Activated CD4-positive, alpha-beta T cell treated with anti-CD3 and anti-CD28 coated beads, Interleukin-2, amount 50 U/mL, for 1 hour (primary cell): ENCODE data around the gene SLC39A11.
"Not testable (repeated sequence)": the region's sequence is repeated elsewhere in the genome, so short reads cannot be mapped to it uniquely, and the experiment has no call there.

Experiments
- DNase-seq: peaks from one replicate; pipeline ENCODE4 v3.0.0-alpha.2; 2020

SLC39A11 gene

DNA sequence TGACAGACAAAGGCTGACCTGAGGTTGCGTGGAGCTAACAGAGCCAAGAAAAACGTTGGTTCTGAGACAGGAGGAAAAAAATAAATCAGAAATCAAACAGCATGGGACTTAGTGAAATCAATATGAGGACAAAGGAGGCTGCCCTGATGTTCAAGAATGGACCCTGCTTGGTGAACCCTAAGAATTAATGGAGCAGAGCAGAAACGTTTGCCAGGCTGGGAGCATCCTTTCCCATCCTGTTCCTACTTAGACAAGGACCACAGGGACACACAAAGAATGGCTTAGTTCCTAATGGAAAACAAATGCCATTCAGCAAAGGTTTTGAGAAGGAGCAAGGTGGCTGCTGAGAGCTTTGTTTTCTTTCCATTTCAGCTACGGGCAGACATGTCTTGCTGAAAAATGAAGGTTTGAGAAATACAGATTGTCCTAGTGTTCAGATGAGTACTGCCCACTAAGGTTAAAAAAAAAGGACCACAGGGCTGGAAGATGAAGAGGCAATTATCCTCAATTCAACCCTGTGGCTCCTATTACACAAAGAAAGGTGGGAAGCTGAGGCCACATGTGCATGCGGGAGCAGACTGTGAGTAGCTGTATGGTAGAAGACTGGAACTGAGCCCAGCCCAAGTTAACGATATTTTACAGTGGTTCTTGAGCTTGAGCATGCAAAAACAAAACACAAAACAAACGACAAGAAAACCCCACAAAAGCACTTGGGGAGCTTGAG is 230.1 kb downstream of the SLC39A11 start:
- no peak for DNase-seq

DNA sequence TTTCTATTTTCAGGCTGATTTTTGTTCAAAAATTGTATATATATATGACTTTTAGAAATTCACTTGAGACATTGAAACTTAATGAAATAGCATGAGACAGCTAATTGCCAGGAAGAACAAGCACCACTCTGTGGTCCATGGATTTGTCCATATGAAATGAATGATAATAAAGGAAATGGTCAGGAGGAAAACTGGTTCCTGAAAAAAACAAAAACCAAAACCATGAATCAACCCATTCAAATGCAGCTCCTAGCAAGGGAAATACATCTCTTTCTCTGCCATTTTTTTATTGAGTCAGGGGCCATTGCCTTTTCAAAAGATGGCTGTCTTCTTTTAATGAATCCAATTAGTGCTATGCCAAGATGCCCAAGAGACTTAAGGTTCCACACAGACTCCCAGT is 230.7 kb downstream of the SLC39A11 start:
- no peak for DNase-seq

DNA sequence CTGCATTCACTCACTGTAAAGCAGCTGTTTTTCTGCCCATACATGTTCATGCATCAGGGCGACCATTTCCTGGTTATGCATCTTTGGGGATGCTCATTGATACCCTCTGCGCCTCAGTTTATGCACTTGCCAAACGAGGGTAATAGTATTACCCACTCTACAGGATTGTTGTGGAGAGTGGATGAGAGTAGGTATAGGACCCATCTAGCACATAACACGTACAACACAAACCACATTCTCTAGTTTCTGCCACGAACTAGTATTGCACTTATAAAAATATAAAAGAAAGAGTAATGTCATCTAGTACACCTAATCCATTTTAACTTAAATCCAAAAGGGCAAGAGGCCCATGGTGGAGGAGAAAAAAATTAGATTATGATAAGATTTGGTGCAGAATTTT is 231.7 kb downstream of the SLC39A11 start:
- no peak for DNase-seq

DNA sequence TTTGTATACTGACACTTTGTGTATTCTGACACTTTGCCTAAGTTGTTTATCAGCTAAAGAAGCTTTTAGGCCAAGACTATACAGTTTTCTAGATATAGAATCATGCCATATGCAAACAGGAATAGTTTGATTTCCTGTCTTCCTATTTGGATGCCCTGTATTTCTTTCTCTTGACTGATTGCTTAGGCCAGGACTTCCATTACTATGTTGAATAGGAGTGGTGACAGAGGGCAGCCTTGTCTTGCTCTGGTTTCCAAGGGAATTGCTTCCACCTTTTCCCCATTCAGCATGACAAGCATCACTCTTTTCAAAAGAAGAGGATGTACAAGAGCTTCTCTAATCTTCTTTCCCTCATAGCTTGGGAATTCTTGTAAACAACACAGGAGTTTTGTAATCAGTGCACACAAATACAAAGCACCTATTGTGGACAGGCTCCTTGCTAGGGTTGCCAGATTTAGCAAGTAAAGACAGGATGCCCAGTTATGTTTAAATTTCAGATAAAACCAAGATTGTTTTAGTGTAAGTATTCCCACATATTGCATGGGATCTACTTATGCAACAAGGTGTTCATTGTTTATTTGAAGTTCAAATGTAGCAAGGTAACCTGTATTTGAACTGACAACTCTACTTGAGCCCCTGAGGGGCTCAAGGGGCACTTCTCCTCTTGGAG is 233.5 kb downstream of the SLC39A11 start:
- no peak for DNase-seq

DNA sequence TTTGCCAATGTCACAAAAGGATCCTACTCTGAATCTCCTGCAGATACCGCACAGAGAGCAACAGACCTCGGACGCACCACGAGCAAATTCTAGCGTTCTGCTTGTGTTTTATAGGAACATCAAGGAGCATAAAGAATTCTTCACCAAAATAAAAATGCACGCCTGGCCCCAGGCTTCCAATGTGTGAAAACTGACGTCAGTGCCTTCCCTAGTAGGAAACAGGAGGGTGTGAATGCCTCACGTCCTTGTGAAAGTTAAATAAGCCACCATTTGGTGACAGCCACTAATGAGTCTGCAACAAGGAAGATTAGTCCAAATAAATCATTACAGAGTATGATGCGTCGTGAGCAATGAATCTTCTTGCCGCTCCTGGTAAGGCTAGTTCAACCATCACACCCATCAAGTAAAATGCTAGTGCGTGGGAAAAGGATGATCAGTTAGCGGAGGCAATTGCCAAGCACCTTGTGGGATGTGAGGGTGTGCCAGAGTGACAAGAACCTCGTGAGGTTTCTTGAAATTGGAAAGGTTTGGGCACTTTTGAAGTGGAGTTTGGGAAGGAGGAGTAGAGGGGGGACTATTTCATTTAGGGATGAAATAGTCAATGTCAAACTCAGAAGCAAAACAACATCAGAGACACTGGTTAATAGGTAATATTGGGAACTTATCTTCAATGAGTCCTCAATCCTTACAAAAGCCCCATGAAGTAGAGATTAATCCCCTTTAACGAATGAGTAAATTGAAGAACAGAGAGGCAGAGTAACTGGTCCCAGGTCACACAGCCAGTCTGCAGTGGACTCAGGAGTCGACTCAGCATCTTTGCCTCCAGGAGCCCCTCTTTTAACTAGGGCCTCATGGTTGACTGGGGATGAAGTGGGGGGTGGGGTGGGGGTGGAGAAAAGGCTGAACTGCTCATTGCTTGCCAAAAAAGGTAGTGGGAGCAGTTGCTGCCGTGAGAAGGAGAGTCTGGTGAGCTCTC is 238.8 kb downstream of the SLC39A11 start:
- no peak for DNase-seq

DNA sequence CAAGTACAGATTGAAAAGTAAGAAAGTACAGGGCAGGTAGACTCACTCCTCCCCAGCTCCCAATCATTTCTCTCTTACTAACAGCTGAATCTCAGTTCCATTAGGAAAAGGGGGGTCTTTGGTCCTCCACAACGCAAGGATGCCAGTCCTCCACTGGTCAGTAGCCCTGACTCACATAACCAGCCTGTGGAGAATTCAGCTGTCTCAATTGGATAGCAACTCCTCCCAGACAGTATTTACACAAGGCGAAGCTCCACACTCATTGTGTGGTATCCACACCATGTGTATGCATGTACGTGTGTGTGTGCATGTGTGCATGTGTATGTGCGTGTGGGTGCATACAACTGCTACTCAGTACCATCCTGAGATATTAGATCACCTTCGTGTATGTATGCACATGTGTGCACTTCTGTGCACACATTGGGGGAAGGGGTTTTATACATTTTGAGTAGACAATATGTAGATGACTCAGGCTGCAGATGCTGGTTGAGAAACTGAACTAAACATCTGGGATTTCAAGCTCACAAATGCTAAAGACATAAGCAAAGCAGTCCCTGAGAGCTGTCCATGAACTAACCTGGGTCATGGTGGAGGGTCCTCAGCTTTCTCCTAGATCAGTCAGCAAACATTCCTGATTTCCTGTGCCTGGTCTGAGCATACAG is 240.1 kb downstream of the SLC39A11 start:
- no peak for DNase-seq

DNA sequence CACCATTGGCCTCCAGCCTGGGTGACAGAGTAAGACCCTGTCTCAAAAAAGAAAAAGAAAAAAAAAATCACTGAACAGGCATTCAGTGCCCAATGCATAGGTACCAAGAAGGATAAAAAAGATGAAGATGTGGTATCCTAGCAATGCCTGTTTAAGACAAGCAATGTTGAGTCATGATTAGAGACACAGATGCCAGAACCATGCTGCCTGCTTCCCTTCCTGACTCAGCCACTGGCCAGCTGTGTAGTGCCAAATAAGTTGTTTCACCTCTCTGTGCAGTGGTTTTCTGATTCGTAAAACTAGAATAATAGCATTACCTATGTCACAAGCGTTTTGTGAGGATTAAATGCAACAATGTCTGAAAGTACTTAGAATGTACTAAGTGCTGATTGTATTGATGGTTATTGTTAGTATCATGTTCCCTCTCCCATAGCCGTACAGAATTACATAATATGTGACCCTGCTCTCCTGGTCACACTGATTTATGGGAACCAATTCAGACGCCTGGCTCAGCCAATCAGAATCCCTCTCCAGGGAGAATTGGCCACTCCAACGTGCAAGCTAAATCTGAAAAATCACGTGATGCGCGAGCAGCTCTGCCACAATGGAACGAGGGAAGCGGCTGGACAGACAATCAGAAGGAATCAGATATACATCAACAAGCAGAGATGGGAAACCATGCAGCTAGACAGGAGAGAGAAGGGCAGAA is 241.9 kb downstream of the SLC39A11 start:
- DNase-seq = no peak

DNA sequence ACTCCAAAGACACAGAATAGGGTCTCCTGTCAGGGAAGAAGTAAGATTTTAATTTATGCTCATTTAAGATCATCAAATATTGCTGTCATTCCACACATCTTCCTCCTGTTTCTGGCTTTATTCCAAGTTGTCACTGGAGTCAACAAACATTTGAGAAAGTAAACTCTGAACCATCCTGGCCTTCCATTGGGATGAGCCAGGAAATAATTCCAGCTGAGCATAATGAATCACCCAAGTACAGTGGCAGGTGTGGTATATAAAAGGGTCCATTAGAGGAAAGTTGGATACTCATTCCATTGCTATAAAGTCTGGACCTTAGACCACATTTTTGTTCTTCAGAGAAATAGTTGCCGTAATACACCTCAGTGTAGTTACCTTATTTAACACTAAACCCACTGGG is 246.1 kb downstream of the SLC39A11 start:
- no peak for DNase-seq

DNA sequence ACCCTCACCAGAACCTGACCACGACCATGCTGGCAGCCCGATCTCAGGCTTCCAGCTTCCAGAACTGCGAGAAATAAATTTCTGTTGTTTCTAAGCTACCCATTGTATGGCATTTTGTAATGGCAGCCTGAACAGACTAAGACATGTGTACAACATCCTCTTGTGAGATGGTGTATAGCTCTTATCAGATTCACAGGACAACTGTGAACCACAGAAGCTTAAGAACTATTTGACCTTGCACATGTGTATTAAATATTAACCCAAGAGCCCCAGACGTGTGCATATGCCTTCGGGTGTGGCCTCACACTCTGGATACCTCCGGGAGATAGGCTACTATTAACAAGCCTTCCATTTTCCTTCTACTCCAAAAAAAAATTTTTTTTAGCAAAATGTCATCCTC is 248.9 kb downstream of the SLC39A11 start:
- DNase-seq = no peak

DNA sequence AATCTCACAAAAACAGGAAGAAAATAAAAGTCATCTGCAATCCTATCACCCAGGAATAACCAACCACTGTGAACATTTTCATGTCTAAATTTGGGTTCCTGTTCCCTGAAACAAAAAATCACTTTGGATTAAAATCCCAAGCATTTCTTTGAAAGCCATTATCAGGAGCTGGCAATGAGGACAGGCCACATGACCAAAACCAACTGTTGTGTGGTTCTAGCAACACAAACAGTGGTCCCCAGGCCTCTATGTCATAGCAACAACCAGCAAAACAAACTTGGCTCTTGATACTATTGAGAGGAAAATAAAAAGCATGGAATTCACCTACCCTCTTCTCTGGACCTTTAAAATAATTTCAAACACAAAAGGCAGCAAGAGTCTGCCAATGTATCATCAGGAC is 252.5 kb downstream of the SLC39A11 start:
- DNase-seq = no peak

DNA sequence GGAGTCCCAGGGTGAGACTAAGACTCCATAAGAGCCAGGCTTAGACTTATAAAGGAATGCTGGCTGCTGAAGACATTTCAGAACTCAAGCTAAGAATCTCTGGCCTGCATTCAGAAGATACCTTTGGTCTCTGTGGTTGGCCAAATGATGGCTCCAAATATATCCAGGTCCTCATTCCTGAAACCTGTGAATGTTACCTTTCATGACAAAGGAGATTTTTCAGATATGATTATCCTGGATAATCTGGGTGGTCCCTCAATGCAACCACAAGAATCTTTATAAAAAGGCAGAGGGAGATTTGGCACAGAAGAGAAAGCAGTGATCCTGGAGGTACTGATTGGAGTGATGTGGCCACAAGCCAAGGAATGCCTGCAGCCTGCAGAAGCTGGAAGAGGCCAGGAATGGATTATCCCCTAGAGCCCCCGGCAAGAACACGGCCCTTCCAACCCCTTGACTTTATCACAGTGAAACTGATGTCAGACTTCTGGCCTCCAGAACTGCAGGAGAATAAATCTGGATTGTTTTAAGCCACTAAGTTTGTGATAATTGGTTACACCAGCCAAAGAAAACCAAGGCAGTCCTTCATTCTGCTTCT is 253.3 kb downstream of the SLC39A11 start:
- no peak for DNase-seq

DNA sequence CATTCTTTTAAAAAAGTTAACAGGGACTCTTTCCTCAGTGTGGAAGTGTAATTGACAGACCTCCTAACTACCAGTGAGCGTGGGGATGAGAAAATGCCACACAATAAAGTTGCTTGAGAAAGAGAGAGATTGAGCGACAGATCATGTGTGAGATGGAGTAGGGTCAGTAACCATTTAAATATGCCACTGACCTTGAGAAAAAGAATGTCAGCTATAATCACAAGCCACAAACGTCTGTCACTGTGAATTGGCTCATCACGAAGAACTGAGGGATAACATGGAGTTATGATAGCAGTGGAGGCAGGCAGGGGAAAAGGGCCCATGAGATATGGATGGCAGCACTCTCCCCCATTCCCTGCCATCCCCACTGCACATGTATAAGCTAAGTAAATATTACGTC is 253.9 kb downstream of the SLC39A11 start:
- DNase-seq = no peak

DNA sequence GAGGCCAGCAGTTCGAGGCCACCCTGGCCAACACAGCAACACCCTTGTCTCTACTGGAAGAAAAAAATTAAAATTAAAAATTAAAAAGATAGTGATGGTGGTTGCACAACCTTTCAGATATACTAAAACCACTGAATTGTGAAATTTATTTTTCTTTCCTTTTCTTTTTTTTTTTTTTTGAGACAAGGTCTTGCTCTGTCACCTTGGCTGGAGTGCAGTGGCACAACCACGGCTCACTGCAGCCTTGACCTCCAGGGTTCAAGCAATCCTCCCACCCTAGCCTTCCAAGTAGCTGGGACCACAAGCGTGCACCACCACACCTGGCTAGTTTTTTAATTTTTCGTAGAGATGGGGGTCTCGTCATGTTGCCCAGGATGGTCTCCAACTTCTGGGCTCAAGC is 254.4 kb downstream of the SLC39A11 start:
- no peak for DNase-seq

DNA sequence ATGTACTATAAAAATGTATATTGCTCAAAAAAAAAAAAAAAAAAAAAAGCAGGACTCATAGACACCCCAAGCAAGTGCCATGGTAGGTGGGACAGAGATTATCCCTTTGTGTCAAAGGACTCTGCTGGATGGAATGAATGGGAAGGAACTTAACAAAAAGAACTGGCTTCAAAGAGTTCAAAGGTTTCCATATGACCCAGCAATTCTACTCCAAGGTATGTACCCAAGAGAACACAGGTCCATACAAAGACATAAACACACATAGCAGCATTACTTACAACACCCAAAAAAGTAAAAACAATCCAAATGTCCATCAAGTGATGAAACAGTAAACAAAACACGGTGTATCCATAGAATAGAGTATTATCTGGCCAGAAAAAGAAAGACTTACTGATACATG is 255.2 kb downstream of the SLC39A11 start:
- no peak for DNase-seq

DNA sequence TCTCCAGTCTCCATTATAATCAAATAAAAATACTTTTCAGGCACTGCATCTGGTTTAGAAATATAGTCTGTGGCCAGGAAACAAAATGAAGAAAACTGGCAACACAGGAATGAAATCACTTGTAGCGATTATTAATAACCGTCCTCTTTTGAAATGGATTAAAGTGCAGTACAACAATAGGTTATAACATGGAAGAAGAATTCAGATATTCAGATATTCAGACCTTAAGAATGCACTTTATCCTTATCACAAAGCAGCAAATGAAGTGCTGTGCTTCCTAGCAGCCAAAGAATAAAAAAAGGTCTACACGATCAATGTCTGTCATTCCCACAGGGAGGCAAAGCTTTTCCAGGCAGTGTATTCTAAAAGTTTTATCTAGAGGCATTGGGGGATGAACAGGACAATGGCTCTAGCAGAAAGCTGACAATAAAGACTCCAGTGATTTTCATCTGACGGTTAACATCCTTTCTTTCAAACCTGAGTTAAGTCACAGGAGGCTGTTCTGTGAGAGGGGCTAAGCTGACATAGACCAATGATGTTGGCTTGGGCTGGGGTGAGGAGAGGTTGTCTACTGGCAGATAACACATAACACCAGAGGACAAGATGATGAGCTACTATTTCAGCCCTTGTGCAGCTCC is 259.2 kb downstream of the SLC39A11 start:
- DNase-seq = no peak

DNA sequence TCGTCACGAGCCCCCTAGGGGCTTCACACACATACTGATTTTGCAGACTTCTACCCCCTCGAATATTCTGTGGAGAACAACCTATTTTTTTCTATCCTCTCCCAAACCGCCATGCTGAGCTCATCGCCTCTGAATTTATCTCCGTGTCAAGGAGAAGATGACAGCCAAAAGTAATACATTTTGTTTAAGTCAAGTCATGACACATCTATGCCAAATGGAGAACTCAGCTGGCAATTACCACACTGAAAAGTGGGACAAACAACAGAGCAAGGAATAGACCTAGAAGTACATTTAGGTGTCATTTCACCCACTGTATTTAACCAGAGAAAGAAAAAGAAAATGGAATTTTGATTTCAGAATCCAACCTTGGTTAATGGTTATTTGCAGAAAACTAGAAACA is 260.2 kb downstream of the SLC39A11 start:
- no peak for DNase-seq

DNA sequence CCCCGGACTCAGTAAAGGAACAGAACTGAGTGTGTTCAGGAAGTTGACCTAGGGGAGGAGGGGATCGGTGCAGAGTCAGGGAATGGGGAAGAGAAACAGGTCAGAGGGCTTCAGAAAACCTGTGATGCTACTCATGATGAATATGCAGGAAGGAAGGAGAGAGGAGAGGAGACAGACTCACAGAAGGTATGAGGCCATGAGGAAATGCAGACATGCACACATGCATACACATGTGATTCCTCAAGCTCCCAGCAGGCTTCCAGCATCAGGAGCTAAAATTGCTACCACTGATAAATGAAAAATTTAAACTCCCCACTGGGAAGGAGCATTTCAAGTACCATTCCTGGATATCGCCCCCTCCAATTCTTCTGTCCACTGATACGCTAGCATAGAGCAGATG is 262.6 kb downstream of the SLC39A11 start:
- no peak for DNase-seq

DNA sequence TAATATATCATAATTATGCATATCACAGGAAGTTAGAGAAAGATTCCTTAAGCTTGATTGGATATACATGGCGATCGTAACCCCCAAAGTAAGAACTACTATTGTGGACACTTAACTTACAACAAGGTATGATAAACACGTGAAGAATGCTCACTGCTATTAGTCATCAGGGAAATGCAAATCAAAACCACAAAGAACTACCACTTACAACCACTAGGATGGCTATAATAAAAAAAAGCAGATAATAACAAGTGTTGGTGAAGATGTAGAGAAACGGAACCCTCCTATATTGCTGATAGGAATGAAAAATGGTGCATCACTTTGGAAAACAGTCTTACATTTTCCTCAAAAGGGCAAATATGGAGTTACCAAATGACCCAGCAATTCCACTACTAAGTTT is 265.9 kb downstream of the SLC39A11 start:
- no peak for DNase-seq

DNA sequence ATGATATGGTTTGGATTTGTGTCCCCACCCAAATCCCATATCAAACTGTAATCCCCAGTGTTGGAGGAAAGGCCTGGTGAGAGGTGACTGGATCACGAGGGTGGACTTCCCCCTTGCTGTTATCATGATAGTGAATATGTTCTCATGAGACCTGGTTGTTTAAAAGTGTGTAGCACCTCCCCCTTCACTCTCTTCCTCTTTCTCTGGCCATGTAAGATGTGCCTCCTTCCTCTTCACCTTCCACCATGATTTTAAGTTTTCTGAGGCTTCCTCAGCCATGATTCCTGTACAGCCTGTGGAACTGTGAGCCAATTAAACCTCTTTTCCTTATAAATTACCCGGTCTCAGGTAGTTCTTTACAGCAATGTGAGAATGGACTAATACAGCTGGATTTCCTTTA is 266.4 kb downstream of the SLC39A11 start:
- not testable (repeated sequence) for DNase-seq

DNA sequence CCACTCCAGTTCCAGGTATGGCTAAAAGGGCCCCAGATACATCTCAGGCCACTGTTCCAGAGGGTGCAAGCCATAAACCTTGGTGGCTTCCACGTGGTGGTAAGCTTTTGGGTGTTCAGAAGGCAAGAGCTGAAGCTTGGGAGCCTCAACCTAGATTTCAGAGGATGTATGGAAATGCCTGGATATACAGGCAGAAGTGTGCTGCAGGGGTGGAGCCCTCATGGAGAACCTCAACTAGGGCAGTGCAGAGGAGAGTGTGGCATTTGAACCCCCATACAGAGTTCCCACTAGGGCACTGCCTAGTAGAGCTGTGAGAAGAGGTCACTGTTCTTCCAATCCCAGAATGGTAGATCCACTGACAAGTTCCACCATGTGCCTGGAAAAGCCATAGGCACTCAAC is 267.3 kb downstream of the SLC39A11 start:
- no peak for DNase-seq

DNA sequence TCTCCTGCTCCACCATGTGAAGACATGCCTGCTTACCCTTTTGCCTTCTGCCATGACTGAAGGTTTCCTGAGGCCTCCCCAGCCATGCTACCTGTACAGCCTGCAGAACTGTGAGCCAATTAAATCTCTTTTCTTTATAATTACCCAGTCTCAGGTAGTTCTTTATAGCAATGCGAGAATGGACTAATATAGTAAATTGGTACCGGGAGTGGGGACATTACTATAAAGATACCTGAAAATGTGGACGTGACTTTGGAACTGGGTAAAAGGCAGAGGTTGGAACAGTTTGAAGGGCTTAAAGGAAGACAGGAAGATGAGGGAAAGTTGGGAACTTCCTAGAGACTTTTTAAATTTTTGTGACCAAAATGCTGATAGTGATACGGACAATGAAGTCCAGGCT is 268.2 kb downstream of the SLC39A11 start:
- DNase-seq = not testable (repeated sequence)
